Hematopoietic multipotent progenitor cell treated with erythropoietin and hydrocortisone succinate and interleukin-3 and kit ligand, for 15 days (in vitro differentiated cells): ENCODE data around the gene ZNF790.

Experiments used
- DNase-seq: peaks from one replicate; pipeline ENCODE4 v3.0.0-alpha.2; 2015; ENCODE audit warnings: low spot score

The ZNF790 gene

DNA sequence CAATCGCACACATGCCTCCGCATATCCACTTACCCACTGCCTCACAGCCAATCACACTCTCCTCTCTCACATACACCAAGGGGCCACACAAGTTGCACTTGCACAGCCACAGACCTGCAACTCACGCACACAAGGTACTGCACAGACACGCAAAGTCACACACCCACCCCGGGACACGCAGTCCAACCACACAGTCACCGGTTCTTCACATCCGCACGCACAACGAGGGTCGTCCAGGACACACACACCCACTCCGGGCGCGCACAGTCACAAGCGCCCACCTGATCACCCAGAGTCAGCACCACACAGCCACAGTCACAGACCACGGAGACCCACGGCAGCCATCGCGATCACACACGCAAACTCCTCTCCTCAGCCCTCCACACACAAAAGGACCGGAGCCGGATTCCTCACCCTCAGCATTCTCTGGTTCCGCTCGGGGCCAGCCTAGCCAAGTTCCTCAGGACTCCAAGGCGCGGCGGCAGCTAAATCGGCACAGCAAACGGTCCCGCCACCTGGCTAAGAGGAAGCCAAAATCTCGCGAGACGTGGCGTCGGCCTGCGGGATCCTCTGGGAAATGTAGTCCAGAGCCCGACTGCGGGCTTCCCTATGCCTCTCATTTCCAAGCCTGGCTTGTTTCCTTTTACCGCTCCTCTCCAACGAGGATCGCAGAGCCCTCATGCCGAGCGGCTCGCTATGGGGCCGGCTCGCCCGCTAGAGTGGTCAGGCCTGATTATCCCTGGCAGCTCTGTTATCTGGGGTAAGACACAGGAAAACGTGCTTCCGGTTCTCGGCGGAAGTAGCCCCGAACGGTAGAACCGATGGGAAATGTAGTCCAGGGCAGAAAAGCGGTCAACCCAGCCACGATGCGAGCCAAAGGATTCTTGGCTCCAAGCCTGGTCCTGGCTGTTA is 65.6 kb downstream of the ZNF790 start, which contains the start of gene ZNF850:
Gene ZNF850 (minus strand): TSS at position 497 of the 912 bp plus-strand sequence. CDS start 10,201 bp downstream, outside the sequence.
- peak; percentile 91 for DNase-seq

GRCh38 chr19:36771261-36772231 is 66.6 kb downstream of the ZNF790 start:
- peak; percentile 83 for DNase-seq
